GM23338 (cell line): ENCODE results near the gene ERI2. TPM values are rescaled to one million over a fixed set of nuclear protein-coding genes. Genes with fewer than 3 reads are reported as not detected.

Source experiments
- ATAC-seq: fragments of 200-7000 bp; cut with Tn5 transposase; 3 replicates; pipeline ENCODE4 v1.9.1; 2020
- DNase-seq: peaks from one replicate; pipeline ENCODE4 v3.0.0-alpha.2; 2015; ENCODE audit warnings: low spot score
- H2AFZ ChIP-seq: fragments of 200-600 bp; sonication (generic); 2 replicates; pipeline ENCODE4 v1.8.0; 2016; ENCODE audit warnings: antibody characterized with exemption, mild to moderate bottlenecking, moderate library complexity
- H3F3A ChIP-seq: fragments of 200-600 bp; sonication (generic); replicated peaks from 2 replicates; pipeline ENCODE4 v1.8.0; 2017; ENCODE audit warnings: antibody characterized with exemption, mixed run types, low read depth
- H3K27ac ChIP-seq: fragments of 200-600 bp; sonication (generic); 2 replicates; pipeline ENCODE4 v1.6.1; 2016; ENCODE audit warnings: low read depth
- H3K27me3 ChIP-seq: fragments of 200-600 bp; sonication (generic); 2 replicates; pipeline ENCODE4 v1.8.0; 2016; ENCODE audit warnings: mild to moderate bottlenecking, mixed run types, moderate library complexity; ENCODE audit not compliant: insufficient read depth
- H3K36me3 ChIP-seq: fragments of 200-600 bp; sonication (generic); 2 replicates; pipeline ENCODE4 v1.8.0; 2016; ENCODE audit warnings: mild to moderate bottlenecking; ENCODE audit not compliant: insufficient read depth
- H3K4me1 ChIP-seq: fragments of 200-600 bp; sonication (generic); 2 replicates; pipeline ENCODE4 v1.8.0; 2016; ENCODE audit warnings: mild to moderate bottlenecking, moderate library complexity; ENCODE audit not compliant: insufficient read depth
- H3K4me2 ChIP-seq: fragments of 200-600 bp; sonication (generic); 2 replicates; pipeline ENCODE4 v1.7.1; 2017; ENCODE audit warnings: mixed run types
- H3K4me3 ChIP-seq: fragments of 200-600 bp; sonication (generic); 2 replicates; pipeline ENCODE4 v1.6.1; 2016; ENCODE audit warnings: mixed run types
- H3K79me2 ChIP-seq: fragments of 200-600 bp; sonication (generic); replicated peaks from 2 replicates; pipeline ENCODE4 v1.8.0; 2017; ENCODE audit warnings: mild to moderate bottlenecking; ENCODE audit not compliant: insufficient read depth
- H3K9me2 ChIP-seq: fragments of 200-600 bp; sonication (generic); 2 replicates; pipeline ENCODE4 v1.8.0; 2017; ENCODE audit not compliant: insufficient read depth
- H4K20me1 ChIP-seq: fragments of 200-600 bp; sonication (generic); replicated peaks from 2 replicates; pipeline ENCODE4 v1.8.0; 2017; ENCODE audit warnings: mild to moderate bottlenecking; ENCODE audit not compliant: insufficient read depth
- H3K27ac Mint-ChIP-seq: 2 replicates; pipeline ENCODE4 v1.8.0; 2020; ENCODE audit warnings: inconsistent platforms, mild to moderate bottlenecking, moderate library complexity, mixed read lengths
- H3K27me3 Mint-ChIP-seq: 3 replicates; pipeline ENCODE4 v1.8.0; 2022; ENCODE audit warnings: low read depth, mild to moderate bottlenecking, moderate library complexity, mixed read lengths, inconsistent platforms; ENCODE audit not compliant: insufficient read depth, poor library complexity
- H3K36me3 Mint-ChIP-seq: 3 replicates; pipeline ENCODE4 v1.8.0; 2021; ENCODE audit warnings: low read depth, mild to moderate bottlenecking, inconsistent platforms, moderate library complexity, mixed read lengths
- H3K4me1 Mint-ChIP-seq: 3 replicates; pipeline ENCODE4 v1.8.0; 2020; ENCODE audit warnings: mild to moderate bottlenecking, inconsistent platforms, mixed read lengths
- H3K4me3 Mint-ChIP-seq: 3 replicates; pipeline ENCODE4 v1.8.0; 2021; ENCODE audit warnings: moderate library complexity, mild to moderate bottlenecking, inconsistent platforms, mixed read lengths
- H3K9me3 Mint-ChIP-seq: 3 replicates; pipeline ENCODE4 v1.8.0; 2020; ENCODE audit warnings: moderate library complexity, mild to moderate bottlenecking, inconsistent platforms, mixed read lengths
- CREB1 ChIP-seq: fragments of 250-450 bp; sonication (Bioruptor Pico); IDR thresholded peaks from 2 replicates; pipeline ENCODE4 v1.5.0; 2020; ENCODE audit warnings: low read depth, mild to moderate bottlenecking, moderate library complexity
- CTCF ChIP-seq, 2 experiments: fragments of 200-600 bp in 1 of 2; sonication (generic) in 1 of 2; conservative IDR thresholded peaks; 2 replicates each; pipeline versions ENCODE4 v1.5.1 to v1.6.1; 2016 to 2017; ENCODE audit warnings: antibody characterized with exemption in 2 of 2, low read depth in 2 of 2, mild to moderate bottlenecking in 2 of 2, moderate library complexity in 1 of 2
- ETS1 ChIP-seq: IDR thresholded peaks from 2 replicates; pipeline ENCODE4 v1.6.1; 2016; ENCODE audit warnings: antibody characterized with exemption
- EZH2 ChIP-seq: fragments of 200-600 bp; sonication (generic); IDR thresholded peaks from one replicate; pipeline ENCODE4 v1.8.0; 2017; ENCODE audit warnings: antibody characterized with exemption, mild to moderate bottlenecking, low read depth; ENCODE audit not compliant: unreplicated experiment
- EZH2phosphoT487 ChIP-seq: fragments of 200-600 bp; sonication (generic); IDR thresholded peaks from one replicate; pipeline ENCODE4 v1.8.1; 2018; ENCODE audit warnings: antibody characterized with exemption; ENCODE audit not compliant: unreplicated experiment
- JUNB ChIP-seq: IDR thresholded peaks from one replicate; pipeline ENCODE4 v1.6.1; 2016; ENCODE audit warnings: antibody characterized with exemption; ENCODE audit not compliant: unreplicated experiment
- NANOG ChIP-seq: IDR thresholded peaks from 2 replicates; pipeline ENCODE4 v1.6.1; 2016; ENCODE audit warnings: antibody characterized with exemption, borderline replicate concordance
- POLR2AphosphoS5 ChIP-seq: IDR thresholded peaks from 2 replicates; pipeline ENCODE4 v1.6.1; 2016; ENCODE audit warnings: antibody characterized with exemption, low read depth
- REST ChIP-seq: IDR thresholded peaks from one replicate; pipeline ENCODE4 v1.6.1; 2018; ENCODE audit warnings: antibody characterized with exemption; ENCODE audit not compliant: unreplicated experiment
- STAT1 ChIP-seq: IDR thresholded peaks from one replicate; pipeline ENCODE4 v1.6.1; 2016; ENCODE audit warnings: antibody characterized with exemption; ENCODE audit not compliant: unreplicated experiment
- ZNF114 ChIP-seq: fragments of 250-450 bp; sonication (Bioruptor Pico); IDR thresholded peaks from 2 replicates; pipeline ENCODE4 v1.5.0; 2020; ENCODE audit warnings: mild to moderate bottlenecking, moderate library complexity
- ZNF331 ChIP-seq: fragments of 250-450 bp; sonication (Bioruptor Pico); IDR thresholded peaks from 2 replicates; pipeline ENCODE4 v1.5.0; 2020; ENCODE audit warnings: low read depth, mild to moderate bottlenecking, moderate library complexity
- ZNF462 ChIP-seq: fragments of 250-450 bp; sonication (Bioruptor Pico); IDR thresholded peaks from 2 replicates; pipeline ENCODE4 v1.5.0; 2020; ENCODE audit warnings: mild to moderate bottlenecking, moderate library complexity
- polyA plus RNA-seq: library from polyadenylated mRNA; unstranded; fragments of >200 nt; fragmentation: Nextera tagmentation; extraction: Ambion mirVana; gene quantifications from 2 replicates; pipeline ENCODE4 v1.2.1, GENCODE V29; 2016
- total RNA-seq: library from RNA; depleted of rRNA; stranded (reverse); fragments of >200 nt; shearing (Covaris generic); gene quantifications from 2 replicates; pipeline ENCODE4 v1.2.3, GENCODE V29; 2014

Gene ERI2
- total and polyA plus RNA-seq, 2 experiments from 2014 or later: 7.2 to 19.5 TPM

- no peak for ATAC-seq
- Mint-ChIP-seq H3K27me3 (peaks cover 3% of the 10 kb centered on the region), H3K9me3 (no peaks in the 10 kb centered on the region), H3K36me3 (no peaks in the 10 kb centered on the region), H3K27ac (no peak overlapping the region), H3K4me1 (no peaks in the 10 kb centered on the region), H3K4me3 (no peak overlapping the region)
- H2AFZ ChIP-seq: no peak overlapping the region
- H3F3A ChIP-seq: no peaks in the 10 kb centered on the region
- H3K79me2 ChIP-seq: no peaks in the 10 kb centered on the region
- no peak for DNase-seq
- H3K9me2 ChIP-seq: no peaks in the 10 kb centered on the region
- H4K20me1 ChIP-seq: no peaks in the 10 kb centered on the region
- H3K4me1 ChIP-seq: no peaks in the 10 kb centered on the region
- no peak overlapping the region for H3K4me3 ChIP-seq
- TF ChIP-seq EZH2phosphoT487 (no peak), CREB1 (CRISPR knock-in tag) (no peak), STAT1 (no peak), ZNF331 (CRISPR knock-in tag) (no peak), ZNF462 (no peak), ZNF114 (CRISPR knock-in tag) (no peak), JUNB (no peak), POLR2AphosphoS5 (no peak), EZH2 (no peak), CTCF (conservative IDR thresholded peaks at IDR 0.05; ENCODE audit: low read depth in 2 of 2) (no peak), NANOG (no peak), ETS1 (no peak), REST (no peak)
- H3K27ac ChIP-seq: no peak overlapping the region
- no peaks in the 10 kb centered on the region for H3K36me3 ChIP-seq
- H3K27me3 ChIP-seq: no peaks in the 10 kb centered on the region
- no peak overlapping the region for H3K4me2 ChIP-seq
Measured at GRCh38 chr16:20773679-20774078, 32.6 kb downstream of the ERI2 start.
